ENCODE results near the gene ZNF57. TPM values are rescaled to one million over a fixed set of nuclear protein-coding genes. Genes with fewer than 3 reads are reported as not detected.
"Not testable (repeated sequence)": the region's sequence is repeated elsewhere in the genome, so short reads cannot be mapped to it uniquely, and the experiment has no call there.

The ZNF57 gene
- total RNA-seq, 1 donor from 2014 or later, result 1.2 TPM

GRCh38 chr19:2950286-2951124 is 49.8 kb downstream of the ZNF57 start:
- ATAC-seq (peak; percentile 91), DNase-seq (ENCODE audit: low spot score) (peak; percentile 100)

DNA sequence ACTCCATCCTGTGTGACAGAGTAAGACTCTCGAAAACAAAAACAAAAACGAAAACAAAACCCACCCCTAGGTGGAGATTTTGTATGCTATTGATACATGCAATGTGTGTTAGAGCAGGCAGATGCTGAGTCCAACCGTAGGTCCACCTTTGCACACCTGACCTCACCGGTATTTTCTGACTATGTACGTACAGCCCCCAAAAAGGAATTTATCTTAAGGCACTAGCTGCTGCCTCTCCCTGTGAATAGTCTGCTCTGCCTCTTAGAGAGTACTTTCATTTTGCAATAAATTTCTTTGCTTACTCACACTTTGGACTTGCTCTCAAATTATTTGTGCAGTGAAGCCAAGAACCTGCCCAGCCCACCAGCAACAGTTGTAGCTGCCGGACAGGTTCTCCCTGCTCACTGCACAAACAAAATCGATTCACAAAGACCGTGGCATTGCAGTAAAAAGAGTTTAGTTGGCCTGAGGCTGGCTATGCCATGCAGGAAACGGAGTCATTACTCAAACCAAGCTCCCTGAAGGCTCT is 52.3 kb downstream of the ZNF57 start:
- peak; percentile 68 for DNase-seq (ENCODE audit: low spot score)
- ATAC-seq, result peak; percentile 44

DNA sequence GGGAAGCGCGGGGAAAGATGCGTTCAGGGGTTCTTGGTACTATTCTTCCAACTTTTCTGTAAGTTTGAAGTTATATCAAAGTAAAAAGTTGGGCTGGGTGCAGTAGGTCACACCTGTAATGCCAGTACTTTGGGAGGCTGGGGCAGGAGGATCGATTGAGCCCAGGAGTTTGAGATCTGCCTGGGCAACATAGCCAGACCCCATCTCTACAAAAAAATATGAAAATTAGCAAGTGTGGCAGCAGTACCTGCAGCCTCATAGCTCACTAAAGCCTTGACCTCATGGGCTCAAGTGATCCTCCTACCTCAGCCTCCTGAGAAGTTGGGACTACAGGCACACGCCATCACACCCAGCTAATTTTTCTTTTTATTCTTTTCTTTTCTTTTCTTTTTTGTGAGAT is 56.4 kb downstream of the ZNF57 start:
- no peak for ATAC-seq
- DNase-seq (ENCODE audit: low spot score), result no peak

DNA sequence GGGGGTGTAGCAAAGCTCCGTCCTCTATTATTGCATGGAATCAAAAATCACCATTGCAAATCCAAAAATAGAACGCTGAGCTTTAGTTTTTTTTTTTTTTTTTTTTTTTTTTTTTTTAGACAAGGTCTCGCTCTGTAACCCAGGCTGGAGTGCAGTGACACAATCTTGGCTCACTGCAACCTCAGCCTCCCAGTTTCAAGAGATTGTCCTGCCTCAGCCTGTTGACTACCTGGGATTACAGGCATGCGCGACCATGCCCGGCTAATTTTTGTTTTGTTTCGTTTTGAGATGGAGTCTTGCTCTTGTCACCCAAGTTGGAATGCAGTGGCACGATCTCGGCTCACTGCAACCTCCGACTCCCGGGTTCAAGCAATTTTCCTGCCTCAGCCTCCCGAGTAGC is 59.4 kb downstream of the ZNF57 start:
- no peak for DNase-seq (ENCODE audit: low spot score)
- ATAC-seq, result no peak

GRCh38 chr19:2962018-2962670 is 61.4 kb downstream of the ZNF57 start:
- DNase-seq (ENCODE audit: low spot score) (no peak), ATAC-seq (peak; percentile 94)

DNA sequence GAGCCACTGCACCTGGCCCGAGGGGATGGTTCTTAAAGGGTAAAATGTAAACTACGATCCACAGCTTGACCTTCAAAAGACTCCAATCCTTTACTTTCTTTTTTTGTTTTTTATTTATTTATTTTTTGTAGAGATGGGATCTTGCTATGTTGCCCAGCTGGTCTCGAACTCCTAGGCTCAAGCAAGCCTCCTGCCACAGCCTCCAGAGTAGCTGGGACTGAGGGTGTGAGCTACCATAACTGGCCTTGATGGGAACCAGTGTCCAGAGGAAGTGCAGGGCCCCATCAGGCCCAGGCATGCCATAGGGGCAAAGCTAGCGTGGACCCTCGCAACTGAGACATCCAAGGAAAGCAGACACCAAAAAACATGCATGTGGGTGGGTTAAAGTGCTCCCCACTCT is 62.4 kb downstream of the ZNF57 start:
- no peak for DNase-seq (ENCODE audit: low spot score)
- no peak for ATAC-seq

GRCh38 chr19:2963631-2964030 is 62.9 kb downstream of the ZNF57 start:
- ATAC-seq, result not testable (repeated sequence)

GRCh38 chr19:2964874-2965273 is 64.1 kb downstream of the ZNF57 start:
- ATAC-seq (no peak), DNase-seq (ENCODE audit: low spot score) (no peak)

More at GRCh38 chr19:2963631-2964030, 62.9 kb downstream of the ZNF57 start:
- not testable (repeated sequence) for DNase-seq (ENCODE audit: low spot score)

DNA sequence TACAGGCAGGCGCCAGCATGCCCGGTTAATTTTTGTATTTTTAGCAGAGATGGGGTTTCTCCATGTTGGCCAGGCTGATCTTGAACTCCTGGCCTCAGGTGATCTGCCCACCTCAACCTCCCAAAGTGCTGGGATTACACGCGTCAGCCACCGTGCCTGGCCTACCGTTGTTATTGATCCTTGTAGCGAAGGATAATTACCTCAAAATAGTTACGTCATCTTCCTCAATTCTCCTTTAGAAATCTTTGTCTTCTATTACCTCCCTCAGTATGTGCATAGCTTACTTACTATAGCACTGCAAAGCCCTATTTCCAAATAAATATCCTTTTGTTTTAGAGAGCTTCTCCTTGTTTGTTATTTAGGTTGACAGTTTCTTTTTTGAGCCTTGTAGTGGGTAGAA is 67.2 kb downstream of the ZNF57 start:
- ATAC-seq (no peak), DNase-seq (ENCODE audit: low spot score) (no peak)

Other genes starting within 250 kb of the ZNF57 start
- 4.0 TPM for gene GNG7, start 198.2 kb upstream of the ZNF57 start, total RNA-seq
- gene DIRAS1, start 179.6 kb upstream of the ZNF57 start, total RNA-seq, result 0.10 TPM
- gene SLC39A3, start 160.9 kb upstream of the ZNF57 start, total RNA-seq, result 18.6 TPM
- gene SGTA, start 117.7 kb upstream of the ZNF57 start, total RNA-seq, result 25.7 TPM
- 33.5 TPM for gene THOP1, start 115.4 kb upstream of the ZNF57 start, total RNA-seq
- 2.8 TPM for gene ZNF554, start 81.1 kb upstream of the ZNF57 start, total RNA-seq
- gene ZNF555, start 59.5 kb upstream of the ZNF57 start, total RNA-seq, result 2.0 TPM
- not detected for gene ZNF556, start 33.6 kb upstream of the ZNF57 start, total RNA-seq
- gene ZNF77, start 44.0 kb downstream of the ZNF57 start, total RNA-seq, result 1.4 TPM
- 3.6 TPM for gene TLE6, start 76.6 kb downstream of the ZNF57 start, total RNA-seq
- 12.8 TPM for gene TLE2, start 128.4 kb downstream of the ZNF57 start, total RNA-seq
- gene TLE5, start 161.6 kb downstream of the ZNF57 start, total RNA-seq, result 153 TPM
- gene GNA11, start 193.4 kb downstream of the ZNF57 start, total RNA-seq, result 22.8 TPM
- gene GNA15, start 235.1 kb downstream of the ZNF57 start, total RNA-seq, result 1.0 TPM

All from left lobe of liver (tissue), 2 donors.